ENCODE measurements around the gene FAM240A. TPM values are rescaled to one million over a fixed set of nuclear protein-coding genes. Genes with fewer than 3 reads are reported as not detected.

FAM240A gene
- total RNA-seq, 1 donor from 2014 or later, result not detected

GRCh38 chr3:46666453-46666845 lies 54.1 kb downstream of the FAM240A start:
- TF ChIP-seq CTCF (IDR thresholded peaks at IDR 0.05; ENCODE audit: partially characterized antibody, unreplicated experiment), result no peak
- Mint-ChIP-seq H3K4me3 (ENCODE audit: unreplicated experiment) (no peak overlapping the region), H3K27ac (ENCODE audit: unreplicated experiment) (no peak overlapping the region), H3K4me1 (ENCODE audit: low read depth, unreplicated experiment) (peaks cover 25% of the 10 kb centered on the region), H3K36me3 (ENCODE audit: unreplicated experiment) (no peaks in the 10 kb centered on the region), H3K27me3 (ENCODE audit: unreplicated experiment) (peaks cover 4% of the 10 kb centered on the region), H3K9me3 (ENCODE audit: unreplicated experiment) (peaks cover 5% of the 10 kb centered on the region)
- DNase-seq, result no peak

GRCh38 chr3:46667061-46667621 lies 54.8 kb downstream of the FAM240A start:
- peaks cover 20% of the 10 kb centered on the region for H3K4me1 Mint-ChIP-seq (ENCODE audit: low read depth, unreplicated experiment)
- no peak for TF ChIP-seq CTCF (IDR thresholded peaks at IDR 0.05; ENCODE audit: partially characterized antibody, unreplicated experiment)
- H3K9me3 Mint-ChIP-seq (ENCODE audit: unreplicated experiment), result peaks cover 5% of the 10 kb centered on the region
- peaks cover 4% of the 10 kb centered on the region for H3K27me3 Mint-ChIP-seq (ENCODE audit: unreplicated experiment)
- no peak overlapping the region for H3K4me3 Mint-ChIP-seq (ENCODE audit: unreplicated experiment)
- no peak overlapping the region for H3K27ac Mint-ChIP-seq (ENCODE audit: unreplicated experiment)
- H3K36me3 Mint-ChIP-seq (ENCODE audit: unreplicated experiment), result no peaks in the 10 kb centered on the region
- DNase-seq, result no peak

- Mint-ChIP-seq H3K27me3 (ENCODE audit: unreplicated experiment) (peaks cover 6% of the 10 kb centered on the region), H3K4me3 (ENCODE audit: unreplicated experiment) (no peak overlapping the region), H3K4me1 (ENCODE audit: low read depth, unreplicated experiment) (peaks cover 16% of the 10 kb centered on the region), H3K27ac (ENCODE audit: unreplicated experiment) (no peak overlapping the region), H3K9me3 (ENCODE audit: unreplicated experiment) (peaks cover 5% of the 10 kb centered on the region), H3K36me3 (ENCODE audit: unreplicated experiment) (no peaks in the 10 kb centered on the region)
- TF ChIP-seq CTCF (IDR thresholded peaks at IDR 0.05; ENCODE audit: partially characterized antibody, unreplicated experiment), result no peak
- DNase-seq, result no peak
Measured at GRCh38 chr3:46667657-46668056, 55.3 kb downstream of the FAM240A start.

GRCh38 chr3:46668116-46668515 lies 55.8 kb downstream of the FAM240A start:
- H3K27ac Mint-ChIP-seq (ENCODE audit: unreplicated experiment), result peak overlapping the region; percentile 2
- no peaks in the 10 kb centered on the region for H3K36me3 Mint-ChIP-seq (ENCODE audit: unreplicated experiment)
- H3K9me3 Mint-ChIP-seq (ENCODE audit: unreplicated experiment), result peaks cover 5% of the 10 kb centered on the region
- peaks cover 6% of the 10 kb centered on the region for H3K27me3 Mint-ChIP-seq (ENCODE audit: unreplicated experiment)
- DNase-seq, result no peak
- no peak for TF ChIP-seq CTCF (IDR thresholded peaks at IDR 0.05; ENCODE audit: partially characterized antibody, unreplicated experiment)
- peaks cover 12% of the 10 kb centered on the region for H3K4me1 Mint-ChIP-seq (ENCODE audit: low read depth, unreplicated experiment)
- no peak overlapping the region for H3K4me3 Mint-ChIP-seq (ENCODE audit: unreplicated experiment)

GRCh38 chr3:46668591-46668990 lies 56.3 kb downstream of the FAM240A start:
- Mint-ChIP-seq H3K4me3 (ENCODE audit: unreplicated experiment) (no peak overlapping the region), H3K9me3 (ENCODE audit: unreplicated experiment) (peaks cover 5% of the 10 kb centered on the region), H3K36me3 (ENCODE audit: unreplicated experiment) (no peaks in the 10 kb centered on the region), H3K27me3 (ENCODE audit: unreplicated experiment) (peaks cover 6% of the 10 kb centered on the region), H3K4me1 (ENCODE audit: low read depth, unreplicated experiment) (peaks cover 10% of the 10 kb centered on the region), H3K27ac (ENCODE audit: unreplicated experiment) (no peak overlapping the region)
- no peak for TF ChIP-seq CTCF (IDR thresholded peaks at IDR 0.05; ENCODE audit: partially characterized antibody, unreplicated experiment)
- DNase-seq, result no peak

Data from glutamatergic neuron (in vitro differentiated cells).